ENCODE measurements around the gene PLEKHM1. TPM values are rescaled to one million over a fixed set of nuclear protein-coding genes. Genes with fewer than 3 reads are reported as not detected.

The PLEKHM1 gene
- total and polyA plus RNA-seq, 12 donors = 10.1 to 152 (median 51.6) TPM

- no peak overlapping the region for H3K27ac ChIP-seq
Measured at GRCh38 chr17:45414990-45415881, 75.3 kb downstream of the PLEKHM1 start.

GRCh38 chr17:45413498-45413923 lies 77.0 kb downstream of the PLEKHM1 start:
- H3K9me3 ChIP-seq (replicated peaks in 1 of 3) = no peaks in the 10 kb centered on the region
- no peaks in the 10 kb centered on the region for H3K4me1 ChIP-seq (replicated peaks in 1 of 2)
- no peaks in the 10 kb centered on the region for H3K27me3 ChIP-seq
- intact Hi-C loops (cut with DNase I) = no loop called here
- no peak overlapping the region for H3K4me3 ChIP-seq
- peak overlapping the region in 1 of 5 donors; percentile 45 for H3K27ac ChIP-seq
- peak in 6 of 7 donors; percentile 31 to 65 (median 51) for DNase-seq
- WGBS, 4 donors = 58 to 78% (median 77%) methylated on average over 6 to 9 of the region's 9 CpGs
- TF ChIP-seq POLR2A (IDR thresholded peaks at IDR 0.05) (no peak), CTCF (IDR thresholded peaks at IDR 0.05) (no peak)
- H3K36me3 ChIP-seq (replicated peaks in 1 of 2) = no peaks in the 10 kb centered on the region

More at GRCh38 chr17:45414990-45415881, 75.3 kb downstream of the PLEKHM1 start:
- Histone ChIP-seq H3K4me3 (no peak overlapping the region), H3K36me3 (replicated peaks in 1 of 2) (no peaks in the 10 kb centered on the region), H3K4me1 (replicated peaks in 1 of 2) (no peaks in the 10 kb centered on the region), H3K27me3 (no peaks in the 10 kb centered on the region), H3K9me3 (replicated peaks in 1 of 3) (no peaks in the 10 kb centered on the region)
- intact Hi-C loops (cut with DNase I) = no loop called here
- TF ChIP-seq POLR2A (IDR thresholded peaks at IDR 0.05) (no peak), CTCF (IDR thresholded peaks at IDR 0.05) (no peak)
- DNase-seq = no peak
- 83 to 90% (median 87%) methylated on average over 10 of the region's 10 CpGs for WGBS, 4 donors

GRCh38 chr17:45411348-45412105 lies 79.0 kb downstream of the PLEKHM1 start:
- no peaks in the 10 kb centered on the region for H3K27me3 ChIP-seq
- no peaks in the 10 kb centered on the region for H3K36me3 ChIP-seq (replicated peaks in 1 of 2)
- no peaks in the 10 kb centered on the region for H3K4me1 ChIP-seq (replicated peaks in 1 of 2)
- 80 to 93% (median 85%) methylated on average over 5 of the region's 5 CpGs for WGBS, 4 donors
- H3K27ac ChIP-seq = peak overlapping the region in 1 of 5 donors; percentile 89
- TF ChIP-seq CTCF (IDR thresholded peaks at IDR 0.05) (no peak), POLR2A (IDR thresholded peaks at IDR 0.05) (no peak)
- no peak overlapping the region for H3K4me3 ChIP-seq
- intact Hi-C loops (cut with DNase I) = no loop called here
- DNase-seq = no peak
- H3K9me3 ChIP-seq (replicated peaks in 1 of 3) = no peaks in the 10 kb centered on the region
